GM18511 (cell line): ENCODE measurements around the gene BPNT1.
"Not testable (repeated sequence)": the region's sequence is repeated elsewhere in the genome, so short reads cannot be mapped to it uniquely, and the experiment has no call there.

Source experiments
- ATAC-seq: cut with Tn5 transposase; IDR thresholded peaks from one replicate; pipeline ENCODE4 v1.9.1; 2021; ENCODE audit warnings: mild to moderate bottlenecking, moderate library complexity; ENCODE audit not compliant: unreplicated experiment

The BPNT1 gene

GRCh38 chr1:220089650-220090556, at the start of gene BPNT1:
TSS of gene BPNT1 (minus strand) at chr1:220089788. CDS start at chr1:220079846, 9,942 bp downstream.
- ATAC-seq = peak; percentile 60

- no peak for ATAC-seq
These were observed 47.6 kb upstream of the BPNT1 start for GRCh38 chr1:220137019-220137786.

- ATAC-seq = no peak
These were observed 46.2 kb upstream of the BPNT1 start for GRCh38 chr1:220135755-220136154.

- ATAC-seq = no peak
These were observed 40.1 kb upstream of the BPNT1 start for GRCh38 chr1:220129479-220130210.

GRCh38 chr1:220127076-220127475, 37.5 kb upstream of the BPNT1 start:
- no peak for ATAC-seq

- ATAC-seq = no peak
These were observed 35.0 kb upstream of the BPNT1 start for GRCh38 chr1:220124542-220124941.

- no peak for ATAC-seq
These were observed 34.3 kb upstream of the BPNT1 start for GRCh38 chr1:220123889-220124288.

- no peak for ATAC-seq
These were observed 33.5 kb upstream of the BPNT1 start for GRCh38 chr1:220123066-220123465.

- no peak for ATAC-seq
These were observed 32.4 kb upstream of the BPNT1 start for GRCh38 chr1:220121791-220122530.

GRCh38 chr1:220119043-220119512, 29.5 kb upstream of the BPNT1 start:
- no peak for ATAC-seq

GRCh38 chr1:220113136-220113695, 23.6 kb upstream of the BPNT1 start:
- ATAC-seq = peak; percentile 84

- ATAC-seq = not testable (repeated sequence)
These were observed 23.0 kb upstream of the BPNT1 start for GRCh38 chr1:220112600-220112999.

GRCh38 chr1:220110473-220110872, 20.9 kb upstream of the BPNT1 start:
- not testable (repeated sequence) for ATAC-seq

- ATAC-seq = no peak
These were observed 10.2 kb upstream of the BPNT1 start for GRCh38 chr1:220099826-220100225.

- ATAC-seq = peak; percentile 70
These were observed 4.7 kb upstream of the BPNT1 start, which contains the start of gene IARS2 for GRCh38 chr1:220094016-220094911. TSS of gene IARS2 (plus strand) at chr1:220094132. CDS start at chr1:220094217, 85 bp downstream.

GRCh38 chr1:220093361-220094015, 3.9 kb upstream of the BPNT1 start:
- peak; percentile 7 for ATAC-seq

GRCh38 chr1:220092694-220093093, 3.1 kb upstream of the BPNT1 start:
- ATAC-seq = no peak

- peak; percentile 62 for ATAC-seq
These were observed 3.3 kb downstream of the BPNT1 start for GRCh38 chr1:220086261-220086686.
